NCI-H524 (cell line): ENCODE results near the gene PDIA4.

ENCODE experiments used
- DNase-seq, 2 experiments: peaks; one replicate each; lab custom pipeline; 2025; lab: John Stamatoyannopoulos, UW

PDIA4 gene

DNA sequence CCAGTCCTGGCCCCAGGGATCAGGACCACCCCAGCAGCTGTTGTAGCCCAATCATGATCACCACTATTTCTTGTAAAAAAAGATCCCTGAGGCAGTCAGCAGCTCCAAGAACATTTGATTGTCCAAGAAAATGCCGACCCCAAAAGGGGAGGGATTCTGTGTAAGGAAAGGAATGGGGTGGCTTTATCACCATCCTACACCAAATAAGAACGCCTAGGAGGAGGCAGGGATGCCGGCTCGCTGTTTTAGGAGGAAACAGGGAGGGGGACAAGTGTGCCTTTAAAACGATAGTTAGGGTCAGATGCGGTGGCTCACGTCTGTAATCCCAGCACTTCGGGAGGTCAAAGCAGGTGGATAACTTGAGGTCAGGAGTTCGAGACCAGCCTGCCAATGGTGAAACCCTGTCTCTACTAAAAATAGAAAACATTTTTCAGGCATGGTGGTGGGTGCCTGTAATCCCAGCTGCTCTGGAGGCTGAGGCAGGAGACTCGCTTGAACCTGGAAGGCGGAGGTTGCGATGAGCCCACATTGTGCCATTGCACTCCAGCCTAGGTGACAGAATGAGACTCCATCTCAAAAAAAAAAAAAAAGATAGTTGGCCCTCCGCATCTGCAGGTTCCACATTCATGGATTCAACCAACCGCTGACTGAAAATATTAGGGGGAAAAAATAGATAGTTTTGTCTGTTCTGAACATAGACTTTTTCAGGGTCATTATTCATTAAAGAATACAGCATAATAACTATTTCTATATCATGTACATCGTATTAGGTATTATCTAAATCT lies 63.6 kb downstream of the PDIA4 start:
- no peak for DNase-seq

DNA sequence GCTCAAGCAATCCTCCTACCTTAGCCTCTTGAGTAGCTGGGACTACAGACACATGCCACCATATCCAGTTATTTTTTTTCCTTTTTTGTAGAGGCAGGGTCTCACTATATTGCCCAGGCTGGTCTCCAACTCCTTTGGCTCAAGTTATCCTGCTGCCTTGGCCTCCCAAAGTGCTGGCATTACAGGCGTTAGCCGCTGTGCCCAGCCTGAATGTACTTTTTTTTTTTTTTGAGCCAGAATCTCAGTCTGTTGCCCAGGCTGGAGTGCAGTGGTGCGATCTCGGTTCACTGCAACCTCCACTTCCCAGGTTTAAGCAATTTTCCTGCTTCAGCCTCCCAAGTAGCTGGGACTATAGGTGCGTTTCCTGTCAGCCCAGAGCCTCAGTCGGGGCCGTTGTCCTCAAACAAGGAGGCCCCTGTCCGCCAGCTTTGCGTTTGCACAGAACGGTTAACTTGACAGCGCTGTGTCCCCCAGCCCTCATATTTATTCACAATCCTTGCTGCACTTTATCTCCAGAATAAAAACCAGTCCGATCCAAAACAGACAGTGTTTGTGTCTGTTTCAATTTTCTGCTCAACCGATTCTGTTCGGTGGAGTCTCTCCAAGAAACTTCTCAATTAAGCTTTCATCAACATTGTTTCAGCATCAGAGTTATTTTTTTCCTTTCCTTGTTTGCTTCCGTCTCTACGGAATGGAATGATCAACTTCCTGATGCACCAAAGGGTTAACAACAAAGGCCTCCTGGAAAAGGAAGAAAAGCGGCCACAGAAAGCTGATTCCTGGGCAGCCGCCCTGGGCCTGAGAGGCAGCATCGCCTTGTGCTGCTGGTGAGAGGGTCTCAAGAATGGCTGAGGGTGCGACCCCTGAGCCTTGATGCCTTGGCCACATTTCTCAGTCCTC lies 64.5 kb downstream of the PDIA4 start:
- DNase-seq, result no peak

DNA sequence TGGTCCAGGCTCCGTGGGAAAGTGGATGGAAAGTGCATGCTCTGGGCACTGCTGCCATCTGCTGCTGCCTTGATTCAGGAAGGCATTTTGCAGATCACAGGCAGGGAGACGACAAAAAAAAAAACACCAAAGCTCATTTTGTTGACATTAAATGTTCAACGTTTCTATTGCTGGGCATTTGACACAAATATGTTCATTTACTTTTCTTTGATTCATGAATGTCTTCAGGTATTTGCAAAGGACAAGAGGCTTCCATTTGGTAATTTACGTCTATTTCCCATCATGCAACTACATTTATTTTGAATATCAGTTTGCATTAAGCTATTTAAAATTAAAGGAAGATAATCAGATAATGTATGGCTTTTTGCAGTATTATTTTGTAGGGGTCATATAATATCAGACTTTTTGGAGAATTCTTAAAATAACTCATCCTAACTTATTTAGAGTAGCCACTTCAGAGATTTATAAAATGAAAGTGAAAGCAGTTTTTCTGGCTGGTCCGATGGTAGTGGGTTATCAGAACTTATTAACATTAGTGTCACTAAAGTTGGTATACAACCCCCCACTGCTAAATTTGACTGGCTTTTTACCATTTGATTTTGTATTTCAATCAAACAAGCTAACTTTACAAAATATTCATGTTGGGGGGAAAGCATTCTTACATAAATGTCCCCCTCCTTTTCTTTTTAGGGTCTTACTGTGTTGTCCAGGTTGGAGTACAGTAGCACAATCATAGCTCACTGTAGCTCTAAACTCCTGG lies 65.3 kb downstream of the PDIA4 start:
- peak; percentile 40 to 71 for DNase-seq

- DNase-seq, result no peak
These were observed 65.9 kb downstream of the PDIA4 start for GRCh38 chr7:148962440-148962822.

- no peak for DNase-seq
These were observed 68.6 kb downstream of the PDIA4 start for GRCh38 chr7:148959726-148960125.

DNA sequence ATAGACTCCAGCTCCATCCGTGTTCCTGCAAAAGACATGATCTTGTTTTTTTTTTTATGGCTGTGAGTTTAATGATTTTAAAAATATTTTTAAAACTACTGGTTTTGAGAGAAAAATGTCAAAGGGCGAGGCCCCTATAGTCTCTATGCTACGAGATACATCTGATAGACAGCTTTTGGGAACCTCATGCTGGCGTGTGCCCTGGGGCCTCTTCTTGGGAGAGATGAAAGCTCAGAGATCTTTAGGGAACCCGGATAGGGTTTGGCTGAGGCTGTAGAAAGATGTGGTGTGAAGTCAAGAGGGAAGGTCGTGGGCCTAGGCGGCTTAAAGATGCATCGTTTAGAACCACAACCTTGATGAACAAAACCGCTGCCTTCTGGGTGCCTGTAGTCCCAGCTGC lies 70.2 kb downstream of the PDIA4 start:
- DNase-seq, result no peak

DNA sequence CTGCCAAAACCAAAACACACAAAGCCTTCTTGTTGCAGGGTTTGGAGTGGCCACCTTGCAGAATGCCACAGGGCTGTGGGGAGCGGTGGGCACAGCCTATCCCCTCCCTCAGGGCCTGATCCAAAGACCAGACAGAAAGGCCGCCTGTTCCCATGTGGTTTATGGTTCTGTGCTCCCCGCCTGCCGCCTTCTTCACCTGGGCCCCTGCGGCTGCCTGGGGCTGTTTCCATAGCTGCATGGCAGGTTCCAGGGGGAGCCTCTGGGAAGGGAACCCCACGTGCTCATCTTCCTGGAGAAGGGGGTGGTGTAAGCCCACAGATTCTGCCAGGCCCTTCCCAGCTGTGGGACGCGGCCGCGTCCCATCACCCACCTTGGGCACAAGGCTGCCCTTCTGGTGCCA lies 73.5 kb downstream of the PDIA4 start:
- DNase-seq, result no peak

GRCh38 chr7:148953676-148954075 lies 74.6 kb downstream of the PDIA4 start:
- DNase-seq, result no peak
